ENCODE results near the gene WNT4.

Gene WNT4

DNA sequence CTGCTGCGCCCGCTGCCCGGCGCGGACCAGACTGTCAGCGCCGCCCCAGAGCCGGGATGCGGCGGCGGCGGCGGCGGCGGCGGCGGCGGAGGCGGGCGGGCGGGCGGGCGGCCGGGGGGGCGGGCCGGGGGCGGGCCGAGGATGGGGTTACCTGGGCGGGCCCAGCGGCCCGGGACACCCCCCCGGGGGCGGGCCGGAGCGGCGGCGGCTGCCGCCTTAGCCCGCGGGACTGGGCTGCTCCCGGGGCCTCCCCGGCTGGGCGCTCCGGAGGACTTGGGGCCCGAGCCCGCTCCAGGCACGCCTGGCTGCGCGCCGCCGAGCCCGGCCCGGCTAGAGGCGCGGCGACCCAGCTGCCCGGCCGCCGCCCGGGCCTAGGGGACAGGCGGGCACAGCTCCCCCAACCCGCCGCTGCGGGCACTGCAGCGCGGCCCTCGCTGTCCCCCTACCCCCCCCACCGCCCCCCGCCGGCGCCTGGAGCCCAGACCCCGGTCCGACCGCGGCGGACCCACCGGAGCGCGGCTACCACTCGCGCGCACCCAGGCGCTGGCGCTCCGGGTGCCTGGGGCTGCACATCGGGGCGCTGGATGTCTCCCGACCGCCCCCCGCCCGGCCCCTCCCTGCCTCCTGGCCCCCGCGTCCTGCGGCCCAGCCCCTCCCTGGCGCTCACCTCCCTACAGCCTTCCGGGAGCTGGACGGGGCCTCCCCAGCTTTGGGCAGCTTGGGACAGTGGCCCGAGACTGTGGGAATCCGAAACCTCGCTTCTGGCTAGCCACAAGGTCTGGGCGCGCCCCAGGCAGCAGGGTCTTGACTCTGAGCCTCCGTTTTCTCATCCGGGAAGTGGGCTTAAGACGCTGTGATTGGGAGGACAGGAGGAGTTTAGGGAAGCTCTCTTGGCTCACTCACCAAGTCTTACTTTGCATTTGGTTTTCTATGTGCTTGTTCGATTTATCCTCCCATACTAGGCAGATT lies at the start of gene WNT4:
Gene WNT4, minus strand, starts transcription at position 33 of the 969 bp plus-strand sequence. CDS start 175 bp downstream, outside the sequence.
- peak; percentile 25 for DNase-seq

DNA sequence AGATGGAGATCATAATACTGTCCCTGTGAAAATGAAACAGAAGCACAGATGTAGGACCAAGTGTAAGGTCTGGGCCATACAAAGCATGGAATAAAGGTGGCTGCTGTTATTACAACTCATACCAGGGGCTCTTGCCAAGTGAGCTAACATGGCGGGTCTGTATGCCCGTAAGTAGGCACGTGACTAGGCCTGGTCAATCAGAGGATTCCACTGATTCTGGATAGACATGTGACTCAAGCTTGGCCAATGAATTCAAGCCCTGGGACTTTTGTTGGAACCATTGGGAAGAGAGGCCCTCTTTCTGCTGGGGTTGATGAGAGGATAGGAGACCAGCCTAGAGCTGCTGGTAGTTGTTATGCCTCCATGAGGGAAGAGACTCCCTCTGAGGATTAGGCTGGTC lies 47.8 kb upstream of the WNT4 start:
- DNase-seq, result no peak

DNA sequence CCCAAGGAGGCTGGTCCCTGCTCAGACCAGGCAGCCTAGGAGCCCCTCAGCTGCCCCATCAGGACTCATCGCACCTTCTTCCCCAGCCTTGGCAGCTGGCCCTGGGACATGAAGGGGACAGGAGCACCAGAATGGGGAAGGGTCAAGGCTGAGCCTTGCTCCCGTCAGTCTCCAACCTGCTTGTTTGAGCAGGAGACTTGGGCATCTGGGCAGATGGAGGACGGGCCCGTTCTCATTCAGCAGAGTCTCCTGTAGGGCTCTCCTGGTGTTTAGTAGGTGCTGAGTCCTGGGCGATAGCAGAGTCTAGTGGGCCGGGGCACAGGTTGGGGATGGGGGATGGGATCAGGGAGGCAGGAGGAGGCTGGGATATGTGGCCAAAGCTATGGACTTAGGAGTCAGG lies 47.4 kb upstream of the WNT4 start:
- no peak for DNase-seq

DNA sequence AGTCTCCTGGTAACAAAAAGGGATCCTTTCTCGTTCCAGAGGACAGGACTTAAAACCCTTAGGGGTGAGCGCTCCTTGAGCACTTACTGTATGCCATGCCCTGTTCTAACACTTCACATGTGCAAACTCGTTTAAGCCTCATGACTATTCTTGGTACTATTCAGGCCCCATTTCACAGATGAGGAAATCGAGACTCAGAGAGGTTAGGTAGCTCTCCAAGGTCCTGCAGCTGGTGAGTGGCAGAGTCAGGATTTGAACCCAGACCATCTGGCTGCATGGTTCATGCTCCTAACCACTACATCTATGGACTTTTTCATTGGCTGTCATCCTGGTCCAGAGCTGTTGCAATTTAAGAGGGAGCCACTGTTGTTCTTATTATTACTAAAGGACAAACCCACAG lies 46.7 kb upstream of the WNT4 start:
- DNase-seq, result no peak

DNA sequence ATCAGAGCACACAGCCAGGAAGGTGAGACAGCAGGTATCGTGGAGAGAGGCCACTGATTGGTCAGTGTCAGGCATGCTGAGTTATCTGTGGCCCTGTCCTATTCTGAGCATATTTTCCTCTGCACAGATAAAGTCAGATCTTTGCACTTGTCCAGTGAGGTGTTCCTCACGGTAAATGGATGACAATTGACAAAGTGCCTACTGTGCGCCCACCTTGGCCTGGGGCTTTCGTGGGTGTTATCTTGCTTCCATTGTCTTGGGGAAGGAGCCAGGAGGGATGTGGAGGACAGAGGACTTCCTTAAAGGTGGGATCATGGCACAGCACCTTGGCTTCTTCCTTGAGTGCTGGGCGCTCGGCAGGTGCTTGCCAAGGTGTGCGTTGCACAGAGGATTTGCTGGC lies 46.0 kb upstream of the WNT4 start:
- no peak for DNase-seq

DNA sequence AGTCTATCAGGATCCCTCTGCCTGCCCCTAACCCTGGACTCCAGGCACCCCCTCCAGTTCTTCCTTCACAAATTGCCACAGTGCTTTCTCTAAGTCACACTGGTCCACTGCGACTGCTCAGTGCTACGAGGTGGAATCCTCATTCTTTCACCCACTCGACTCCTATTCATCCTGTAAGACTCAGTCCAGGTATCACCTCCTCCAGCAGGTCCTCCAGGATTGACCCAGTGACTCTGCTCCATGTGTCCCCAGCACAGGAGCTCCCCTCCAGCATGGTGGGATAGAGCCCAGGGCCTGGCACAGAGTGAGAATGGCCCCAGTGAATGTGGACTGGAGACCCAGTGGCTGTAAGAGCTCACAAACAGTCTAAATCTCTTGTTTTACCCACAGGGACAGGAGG lies 45.5 kb upstream of the WNT4 start:
- no peak for DNase-seq

DNA sequence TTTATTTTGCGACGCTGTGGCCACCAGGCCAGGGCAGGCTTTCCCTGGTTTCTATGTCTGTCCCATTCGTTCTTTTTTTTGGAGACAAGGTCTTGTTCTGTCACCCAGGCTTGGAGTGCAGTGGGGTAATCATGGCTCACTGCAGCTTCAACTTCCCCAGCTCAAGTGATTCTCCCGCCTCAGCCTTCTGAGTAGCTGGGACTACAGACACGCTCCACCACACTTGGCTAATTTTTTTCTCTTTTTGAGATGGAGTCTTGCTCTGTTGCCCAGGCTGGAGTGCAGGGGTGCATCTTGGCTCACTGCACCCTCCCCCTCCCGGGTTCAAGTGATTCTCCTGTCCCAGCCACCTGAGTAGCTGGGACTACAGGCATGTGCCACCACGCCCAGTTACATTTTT lies 43.4 kb upstream of the WNT4 start:
- no peak for DNase-seq

DNA sequence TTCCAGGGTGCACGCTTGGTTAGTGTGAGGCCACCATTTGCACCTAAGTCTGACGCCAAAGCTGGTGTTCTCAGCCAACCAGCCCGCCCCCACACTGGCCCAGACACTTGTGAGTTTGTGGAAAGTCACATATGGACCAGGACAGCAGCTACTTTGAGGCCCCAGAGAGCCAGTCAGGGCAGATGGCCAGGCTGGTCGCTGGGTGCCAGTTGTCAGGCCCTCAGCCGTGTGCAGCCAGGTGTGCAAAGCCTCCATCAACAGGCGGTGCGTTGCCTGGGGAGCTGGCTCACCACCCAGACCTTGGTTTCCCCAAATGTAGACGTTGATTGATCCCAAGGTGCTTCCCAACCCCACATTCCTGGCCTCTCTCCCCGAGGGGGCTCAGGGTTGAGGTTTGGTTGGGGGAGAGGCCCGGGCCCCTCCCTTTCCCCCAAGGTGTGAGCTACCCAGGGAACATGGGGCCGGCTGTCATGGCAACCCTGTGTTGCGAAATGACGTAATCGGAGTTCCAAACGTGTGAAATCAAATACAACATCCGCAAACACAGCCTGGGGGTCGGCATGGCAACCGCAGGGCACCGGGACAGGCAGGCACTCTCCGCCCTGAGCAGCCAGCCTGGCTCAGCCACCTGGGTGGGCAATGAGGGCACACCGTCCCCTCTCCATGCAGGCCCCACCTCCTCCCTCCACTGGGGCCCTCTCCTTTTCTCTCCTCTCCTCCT lies 42.2 kb upstream of the WNT4 start:
- DNase-seq, result no peak

DNA sequence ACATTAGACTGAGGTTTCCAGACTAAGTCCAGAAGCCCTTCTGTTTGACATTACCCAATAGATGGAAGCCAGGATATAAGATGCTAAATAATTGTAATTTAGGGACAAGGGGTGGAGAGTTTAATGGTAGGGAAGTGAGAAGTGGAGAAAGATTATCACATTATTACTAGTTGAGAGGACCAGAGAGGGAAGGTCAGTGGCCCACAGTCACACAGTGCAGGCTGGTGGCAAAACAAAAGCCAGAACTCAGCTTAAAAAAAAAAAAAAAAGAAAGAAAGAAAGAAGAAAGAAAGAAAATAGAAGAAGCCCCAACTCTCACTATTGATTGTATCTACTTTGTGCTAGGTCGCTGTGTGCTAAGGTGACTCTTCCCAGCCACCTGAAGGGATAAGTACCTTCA lies 41.6 kb upstream of the WNT4 start:
- no peak for DNase-seq

DNA sequence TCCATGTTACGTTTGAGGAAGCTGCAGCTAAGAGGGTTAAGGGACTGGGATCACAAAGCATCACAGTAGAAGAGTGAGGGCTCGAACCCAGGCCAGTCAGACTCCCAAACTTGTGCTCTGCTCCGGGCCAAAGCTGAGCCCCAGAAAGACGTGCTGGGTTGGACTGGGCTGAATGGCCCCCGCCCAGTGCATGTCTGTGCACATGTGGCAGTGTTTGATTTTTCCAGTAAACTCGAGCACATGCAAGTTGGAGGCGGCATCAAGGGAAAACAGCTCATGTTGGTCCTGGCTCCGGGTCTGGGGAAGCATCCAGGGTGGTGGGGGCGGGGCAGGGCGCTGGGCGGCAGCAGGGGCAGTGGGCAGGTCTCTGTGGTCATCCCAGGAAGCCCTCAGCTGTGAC lies 39.8 kb upstream of the WNT4 start:
- DNase-seq, result no peak

DNA sequence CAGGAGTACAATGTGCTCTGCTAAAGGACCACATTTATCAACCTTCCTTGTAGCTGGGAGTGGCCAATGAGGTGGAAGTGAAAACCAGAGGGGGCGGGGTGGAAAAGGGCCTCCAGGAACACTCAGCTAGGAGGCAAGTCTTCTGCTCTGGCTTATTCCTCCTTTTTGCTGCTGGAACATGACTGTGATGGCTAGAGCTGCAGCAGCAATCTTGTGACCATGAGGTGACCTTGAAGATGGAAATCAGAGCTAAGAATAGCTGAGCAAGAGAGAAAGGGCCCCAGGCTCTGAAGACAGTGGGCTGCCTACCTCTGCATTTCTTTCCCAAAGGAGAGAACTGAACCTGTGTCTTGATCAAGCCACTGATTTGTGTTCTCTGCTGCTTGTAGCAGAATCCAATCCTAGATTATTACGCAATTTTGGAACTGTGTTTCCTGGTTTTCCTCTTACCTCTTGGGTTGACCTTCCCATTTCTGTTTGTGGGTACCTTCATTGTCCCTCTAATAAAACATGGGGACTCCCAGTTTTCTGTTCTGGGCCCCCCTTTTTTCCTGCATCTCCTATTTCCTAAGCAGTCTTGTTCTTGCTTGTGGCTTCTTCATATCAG lies 36.4 kb upstream of the WNT4 start:
- DNase-seq, result no peak

DNA sequence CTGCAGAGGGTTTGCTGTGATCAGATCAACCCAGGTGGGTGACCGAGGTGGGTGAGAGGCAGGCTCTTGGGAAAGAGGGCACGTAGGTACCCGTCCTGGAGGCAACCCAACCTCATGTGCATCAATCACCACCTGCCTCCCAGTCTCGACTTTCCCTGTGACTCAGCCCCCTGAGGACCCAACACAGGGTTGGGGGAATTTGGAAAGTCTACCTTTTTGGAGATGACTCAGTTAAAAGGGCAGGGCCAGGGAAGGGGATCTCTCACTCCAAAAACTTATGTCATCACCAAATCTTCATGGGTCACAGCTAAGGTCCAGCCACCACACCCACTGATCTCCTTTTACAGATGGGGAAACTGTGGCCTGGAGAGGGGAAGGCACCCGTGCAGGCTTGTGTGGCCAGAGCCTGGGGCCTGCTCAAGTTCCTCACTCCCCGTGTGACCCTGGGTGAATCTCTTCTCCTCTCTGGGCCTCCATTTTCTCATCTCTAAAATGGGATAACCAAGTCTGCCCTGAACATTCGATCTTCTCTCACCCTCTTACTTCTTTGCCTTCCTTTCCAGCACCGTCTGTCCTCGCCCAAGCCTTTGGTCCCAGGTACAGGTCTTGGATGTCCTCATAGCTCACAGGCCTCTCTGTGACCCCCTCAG lies 34.6 kb upstream of the WNT4 start:
- DNase-seq, result no peak

DNA sequence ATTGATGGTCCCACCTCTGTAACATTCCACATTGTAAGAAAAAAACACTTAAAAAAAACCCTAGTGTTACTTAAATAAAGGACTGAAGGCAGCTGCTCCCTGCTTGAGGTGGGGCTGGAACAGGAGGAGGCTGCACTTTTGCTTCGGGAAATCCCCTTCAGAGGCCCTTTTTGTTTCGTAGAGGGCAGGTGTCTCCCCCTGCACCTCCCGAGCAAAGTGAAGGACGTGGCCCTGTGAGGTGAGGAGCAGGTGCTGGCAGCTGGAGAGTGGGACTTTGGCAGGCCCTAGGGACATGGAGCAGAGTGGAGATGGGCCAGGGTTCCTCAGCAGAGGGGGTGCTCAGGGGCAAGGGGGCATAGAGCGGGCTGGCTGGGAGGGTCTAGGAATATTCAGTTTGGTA lies 33.4 kb upstream of the WNT4 start:
- DNase-seq, result no peak

DNA sequence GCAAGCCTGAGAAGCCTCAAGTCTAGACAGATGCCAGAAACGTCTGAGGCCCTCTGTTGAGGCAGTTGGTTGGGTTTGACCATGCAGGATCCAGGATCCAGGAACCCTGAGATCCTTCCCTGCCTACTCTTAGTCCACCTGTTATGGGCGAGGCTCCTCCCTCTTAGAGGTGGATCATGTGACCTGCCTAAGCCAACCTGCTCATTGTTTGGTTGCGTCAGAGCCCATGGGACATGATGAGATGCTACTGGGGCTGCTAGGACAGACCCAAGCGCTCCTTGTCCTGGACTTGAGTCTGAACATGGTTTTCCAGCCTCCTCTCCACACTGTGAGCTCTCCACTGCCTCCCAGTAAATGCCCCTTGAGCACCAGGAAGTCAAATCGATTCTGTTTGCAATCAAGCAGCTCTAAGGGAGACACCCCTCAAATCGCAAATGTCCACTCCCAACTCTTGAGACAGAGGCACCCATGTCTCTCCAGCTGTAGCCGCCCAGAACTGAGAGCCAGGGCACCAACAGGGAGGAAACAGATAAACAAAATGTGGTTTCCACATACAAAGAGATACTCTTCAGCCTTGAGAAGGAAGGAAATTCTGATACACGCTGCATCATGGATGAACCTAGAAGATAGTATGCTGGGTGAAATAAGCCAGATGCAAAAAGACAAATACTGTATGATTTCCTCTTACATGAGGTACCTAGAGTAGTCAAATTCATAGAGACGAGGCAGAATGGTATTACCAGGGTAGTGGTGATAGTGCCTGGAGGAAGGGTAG lies 31.7 kb upstream of the WNT4 start:
- no peak for DNase-seq

DNA sequence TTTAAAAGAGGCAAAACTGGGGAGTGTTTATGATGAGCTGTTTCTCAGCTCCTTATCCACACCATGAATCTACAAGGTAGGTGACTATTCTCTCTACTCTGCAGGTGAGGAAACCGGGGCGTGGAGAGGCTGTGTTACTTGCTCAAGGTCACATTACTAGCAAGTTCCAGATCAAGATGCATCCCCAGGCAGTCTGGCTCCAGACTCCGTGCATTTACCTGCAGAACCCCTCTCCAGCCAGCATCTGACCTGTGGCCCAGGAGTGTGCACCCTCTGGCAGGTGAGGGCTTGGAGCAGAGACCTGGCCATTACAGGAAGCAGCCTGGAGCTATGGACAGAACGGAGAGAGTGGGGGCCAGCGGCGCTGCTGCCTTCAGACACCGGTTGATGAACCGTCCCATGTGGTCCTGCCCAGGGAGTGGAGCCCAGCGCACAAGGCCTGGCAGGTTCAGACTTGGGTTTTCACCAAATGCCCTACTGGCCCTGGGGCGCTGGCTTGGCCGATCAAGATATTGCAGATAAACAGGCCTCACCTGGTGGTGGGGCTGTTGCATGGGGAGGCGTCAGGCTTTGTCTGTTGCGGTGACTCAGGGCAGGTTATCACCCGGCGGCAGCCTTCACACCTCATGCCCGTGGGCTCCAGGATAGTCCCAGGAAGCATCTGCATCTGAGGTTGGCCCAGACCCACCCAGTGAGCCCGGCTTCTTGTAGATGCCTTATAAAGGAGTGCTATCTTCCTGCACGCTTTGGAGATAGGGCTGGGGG lies 29.2 kb upstream of the WNT4 start:
- DNase-seq, result no peak

DNA sequence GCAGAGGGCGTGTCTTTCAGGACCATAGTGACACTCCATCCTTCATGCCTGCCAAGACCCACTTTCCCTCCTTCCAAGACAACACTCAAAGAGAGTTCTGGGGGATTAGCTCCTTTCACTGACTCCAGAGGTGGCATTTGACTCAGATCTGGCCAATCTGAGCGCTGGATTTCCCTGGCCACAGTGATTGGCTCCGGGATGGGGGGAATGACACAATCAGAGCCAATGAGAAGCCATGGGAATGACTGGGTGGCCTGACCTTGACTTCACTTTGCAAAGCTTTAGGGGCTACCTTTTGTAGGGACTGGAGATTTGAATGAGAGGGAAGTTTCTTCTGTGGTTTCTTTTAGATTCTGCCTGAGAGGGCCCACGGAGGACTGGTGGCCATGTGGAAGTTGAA lies 26.9 kb upstream of the WNT4 start:
- no peak for DNase-seq

DNA sequence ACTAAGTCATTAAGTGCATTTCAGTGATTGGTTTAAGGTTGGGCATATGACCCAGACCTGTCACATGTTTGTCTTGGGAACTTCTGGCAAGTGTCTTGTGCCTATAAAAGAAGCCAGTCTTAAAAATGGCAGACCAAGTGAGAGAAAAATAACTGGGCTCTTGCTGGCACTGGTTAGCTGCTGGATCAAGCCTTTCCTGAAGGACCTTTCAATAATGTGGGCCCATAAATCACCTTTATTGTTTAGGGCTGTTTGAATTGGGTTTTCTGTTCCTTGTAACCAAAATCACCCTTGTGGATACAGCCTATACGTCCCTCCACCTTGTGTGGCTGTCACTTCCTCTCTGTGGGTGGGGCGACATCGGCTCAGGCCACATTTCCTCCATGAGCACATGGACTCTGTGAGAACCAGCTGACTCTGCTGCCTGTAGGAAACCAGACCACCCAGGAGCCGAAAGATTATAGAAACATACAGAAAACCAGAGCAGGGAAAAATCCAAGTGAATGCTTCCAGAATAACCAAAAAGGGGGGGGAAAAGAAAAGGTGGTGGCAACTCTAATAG lies 25.6 kb upstream of the WNT4 start:
- DNase-seq, result no peak

DNA sequence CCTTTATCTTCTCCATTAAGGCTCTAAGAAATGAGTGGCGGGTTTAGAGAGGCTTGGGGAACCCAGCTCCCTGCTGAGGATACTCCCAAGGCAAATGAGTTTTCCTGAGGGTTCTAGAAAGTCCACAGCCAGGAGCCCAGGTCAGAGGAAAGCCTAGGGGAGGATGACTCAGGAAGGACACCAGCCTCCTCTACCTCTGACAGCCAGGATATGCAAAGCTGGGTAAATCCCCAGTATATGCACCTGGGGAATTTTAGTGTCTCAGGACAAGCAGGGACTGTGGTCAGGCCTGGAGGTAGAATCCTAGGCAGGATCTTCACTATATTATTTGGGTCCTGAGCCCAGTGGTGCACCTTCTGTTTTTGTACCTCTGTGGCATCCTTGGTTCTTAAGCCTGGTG lies 23.5 kb upstream of the WNT4 start:
- DNase-seq, result no peak

DNA sequence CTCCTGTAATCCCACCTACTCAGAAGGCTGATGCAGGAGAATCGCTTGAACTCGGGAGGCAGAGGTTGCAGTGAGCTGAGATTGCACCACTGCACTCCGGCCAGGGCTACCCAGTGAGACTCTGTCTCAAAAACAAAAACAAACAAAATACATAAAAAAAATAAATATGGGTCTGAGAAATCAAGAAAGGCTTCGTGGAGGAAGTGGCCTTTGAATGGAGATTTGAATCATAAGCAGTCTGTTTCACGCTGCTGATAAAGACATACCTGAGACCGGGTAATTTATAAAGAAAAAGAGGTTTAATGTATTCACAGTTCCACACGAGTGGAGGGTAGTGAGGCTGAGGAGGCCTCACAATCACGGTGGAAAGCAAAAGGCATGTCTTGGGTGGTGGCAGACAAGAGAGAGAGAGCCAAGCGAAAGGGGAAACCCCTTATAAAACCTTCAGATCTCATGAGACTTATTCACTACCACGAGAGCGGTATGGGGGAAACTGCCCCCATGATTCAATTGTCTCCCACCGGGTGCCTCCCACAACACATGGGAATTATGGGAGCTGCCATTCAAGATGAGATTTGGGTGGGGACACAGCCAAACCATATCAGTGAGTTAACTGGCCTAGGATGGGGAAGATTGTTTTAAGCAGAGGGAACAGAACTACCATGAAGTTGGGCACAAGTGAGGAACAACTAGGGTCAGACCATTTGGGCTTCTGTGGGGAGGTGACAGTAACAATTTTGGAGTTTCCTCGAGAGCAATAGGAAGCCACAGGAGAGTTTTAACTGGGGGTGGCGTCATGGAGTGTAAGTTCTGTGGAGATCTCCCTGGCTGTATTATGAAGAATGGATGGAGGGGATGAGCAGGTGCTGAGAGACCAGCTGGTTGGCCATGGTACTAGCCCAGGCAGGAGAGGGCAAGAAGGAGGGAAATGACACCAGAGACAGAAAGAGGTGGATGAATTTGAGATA lies 22.2 kb upstream of the WNT4 start:
- no peak for DNase-seq

DNA sequence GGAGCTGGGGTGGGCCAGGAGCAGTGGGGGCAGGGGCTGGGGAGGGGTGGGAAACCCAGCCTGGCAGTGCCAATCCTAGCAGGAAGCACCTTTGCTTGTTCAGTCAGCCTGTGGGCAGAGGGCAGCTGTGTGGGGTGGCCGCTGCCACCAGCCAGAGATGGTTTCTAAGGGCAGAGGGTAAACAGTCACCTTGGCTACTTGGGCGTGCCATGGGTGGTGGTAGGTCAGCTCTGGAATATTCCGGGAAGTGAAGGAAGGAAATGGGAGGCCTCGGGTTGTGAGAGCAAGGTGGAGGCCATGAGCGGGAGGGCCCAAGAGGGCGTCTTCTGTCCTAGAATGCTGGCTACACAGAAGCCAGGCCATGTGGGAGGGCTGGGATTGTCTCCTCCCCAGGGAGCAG lies 20.7 kb upstream of the WNT4 start:
- DNase-seq, result no peak

Measured in CD4-positive, alpha-beta T cell treated with Interleukin-10 for 1 hour (primary cell).